CD14-positive monocyte (primary cell): ENCODE data around the gene RELL1. TPM values are rescaled to one million over a fixed set of nuclear protein-coding genes. Genes with fewer than 3 reads are reported as not detected.

Experiments used
- DNase-seq, 3 donors: peaks; one replicate each; pipeline ENCODE4 v3.0.0-alpha.2; 2011 to 2022
- H2AFZ ChIP-seq: 2 replicates; pipeline ENCODE4 v1.6.0; 2012; ENCODE audit warnings: mild to moderate bottlenecking, low read depth, low read length, inconsistent platforms; ENCODE audit not compliant: insufficient read depth, poor library complexity, severe bottlenecking
- H3K27ac ChIP-seq, 2 donors: 1 replicate in 1 of 2; 2 replicates in 1 of 2; pipeline ENCODE4 v1.5.1; 2012 to 2013; ENCODE audit warnings: low read length in 2 of 2, control low read depth in 1 of 2, inconsistent platforms in 1 of 2, low read depth in 1 of 2, mild to moderate bottlenecking in 1 of 2
- H3K27me3 ChIP-seq, 2 donors: one replicate each; pipeline versions ENCODE4 v1.6.0 to v1.6.1; 2011 to 2013; ENCODE audit warnings: low read length in 2 of 2; ENCODE audit not compliant: control insufficient read depth in 2 of 2, insufficient read depth in 2 of 2
- H3K36me3 ChIP-seq, 2 donors: replicated peaks in 1 of 2; 1 replicate in 1 of 2; 2 replicates in 1 of 2; pipeline versions ENCODE4 v1.5.1 to v1.6.1; 2012 to 2013; ENCODE audit warnings: low read length in 2 of 2, control low read depth in 1 of 2, inconsistent platforms in 1 of 2, mild to moderate bottlenecking in 1 of 2; ENCODE audit not compliant: insufficient read depth in 2 of 2, control insufficient read depth in 1 of 2
- H3K4me1 ChIP-seq, 2 donors: 1 replicate in 1 of 2; 2 replicates in 1 of 2; pipeline versions ENCODE4 v1.5.1 to v1.6.1; 2012 to 2013; ENCODE audit warnings: low read length in 2 of 2, control low read depth in 1 of 2, inconsistent platforms in 1 of 2, mild to moderate bottlenecking in 1 of 2, moderate library complexity in 1 of 2; ENCODE audit not compliant: insufficient read depth in 2 of 2, control insufficient read depth in 1 of 2
- H3K4me2 ChIP-seq: replicated peaks from 2 replicates; pipeline ENCODE3; 2012; ENCODE audit warnings: low read length, moderate library complexity, mild to moderate bottlenecking; ENCODE audit not compliant: poor library complexity, severe bottlenecking; ENCODE audit errors: extremely low read depth
- H3K4me3 ChIP-seq, 3 experiments: fragments of 200-600 bp in 1 of 3; sonication (generic) in 1 of 3; replicated peaks in 1 of 3; 1 replicate in 2 of 3; 2 replicates in 1 of 3; pipeline ENCODE4 v1.5.1; 2011 to 2013; ENCODE audit warnings: low read length in 3 of 3, mild to moderate bottlenecking in 3 of 3, control low read depth in 2 of 3, low read depth in 2 of 3, inconsistent platforms in 1 of 3, moderate library complexity in 1 of 3
- H3K79me2 ChIP-seq: 2 replicates; pipeline ENCODE4 v1.6.0; 2012; ENCODE audit warnings: mild to moderate bottlenecking, control low read depth, inconsistent platforms, low read length, moderate library complexity; ENCODE audit not compliant: insufficient read depth
- H3K9ac ChIP-seq: 2 replicates; pipeline ENCODE4 v1.6.0; 2017; ENCODE audit warnings: low read length, mild to moderate bottlenecking; ENCODE audit not compliant: insufficient read depth, poor library complexity, severe bottlenecking
- H3K9me3 ChIP-seq, 2 donors: replicated peaks in 1 of 2; 1 replicate in 1 of 2; 2 replicates in 1 of 2; pipeline versions ENCODE4 v1.5.1 to v1.6.1; 2012 to 2013; ENCODE audit warnings: low read length in 2 of 2, control low read depth in 1 of 2; ENCODE audit not compliant: control insufficient read depth in 1 of 2, insufficient read depth in 1 of 2
- H4K20me1 ChIP-seq: 2 replicates; pipeline ENCODE4 v1.6.0; 2012; ENCODE audit warnings: mild to moderate bottlenecking, low read length, control low read depth, moderate library complexity; ENCODE audit not compliant: insufficient read depth
- H3K27ac Mint-ChIP-seq, 7 donors: one replicate each; pipeline ENCODE4 v1.8.0; 2020; ENCODE audit warnings: mild to moderate bottlenecking in 7 of 7, mixed read lengths in 7 of 7, moderate library complexity in 6 of 7, inconsistent platforms in 2 of 7
- H3K27me3 Mint-ChIP-seq, 3 donors: one replicate each; pipeline ENCODE4 v1.8.0; 2021 to 2022; ENCODE audit warnings: low read depth in 3 of 3, mild to moderate bottlenecking in 3 of 3, mixed read lengths in 3 of 3, moderate library complexity in 3 of 3, inconsistent platforms in 1 of 3
- H3K36me3 Mint-ChIP-seq, 2 donors: one replicate each; pipeline ENCODE4 v1.8.0; 2020; ENCODE audit warnings: mixed read lengths in 2 of 2, inconsistent platforms in 1 of 2, mild to moderate bottlenecking in 1 of 2
- H3K4me1 Mint-ChIP-seq: one replicate; pipeline ENCODE4 v1.8.0; 2020; ENCODE audit warnings: mild to moderate bottlenecking, mixed read lengths
- H3K4me3 Mint-ChIP-seq, 2 donors: one replicate each; pipeline ENCODE4 v1.8.0; 2020; ENCODE audit warnings: mild to moderate bottlenecking in 2 of 2, mixed read lengths in 2 of 2, moderate library complexity in 1 of 2
- H3K9me3 Mint-ChIP-seq, 7 donors: one replicate each; pipeline ENCODE4 v1.8.0; 2020 to 2022; ENCODE audit warnings: mixed read lengths in 7 of 7, mild to moderate bottlenecking in 6 of 7, moderate library complexity in 6 of 7, inconsistent platforms in 2 of 7
- WGBS: methylation state at CpG from one replicate; pipeline ENCODE4 v1.1.5; 2013; ENCODE audit warnings: missing lambda C conversion rate; ENCODE audit not compliant: insufficient coverage; 5-methylcytosine and 5-hydroxymethylcytosine counted together
- intact Hi-C, 2 donors: fragments of 100-400 bp; cut with micrococcal nuclease; formaldehyde crosslinking; loops; one replicate each; pipeline versions ENCODE4 v1.15.0 to v1.15.1; 2023
- polyA plus RNA-seq, 3 donors: library from polyadenylated mRNA; depleted of rRNA in 1 of 3; unstranded in 2 of 3; stranded (reverse) in 1 of 3; fragments of 300-500 nt in 2 of 3; fragments of >200 nt in 1 of 3; fragmentation: Illumina TruSeq in 2 of 3; gene quantifications; 1 replicate in 2 of 3; 2 replicates in 1 of 3; pipeline ENCODE4 v1.2.3, GENCODE V29; 2012 to 2021
- TF ChIP-seq, protein P1 (sequence below): fragments of 200-600 bp; IDR thresholded peaks from one replicate; pipeline ENCODE4 v1.8.0; 2022; ENCODE audit warnings: antibody characterized with exemption, mild to moderate bottlenecking

The RELL1 gene
- polyA plus RNA-seq, 3 donors, result 13.3 to 30.2 (median 16.2) TPM

DNA sequence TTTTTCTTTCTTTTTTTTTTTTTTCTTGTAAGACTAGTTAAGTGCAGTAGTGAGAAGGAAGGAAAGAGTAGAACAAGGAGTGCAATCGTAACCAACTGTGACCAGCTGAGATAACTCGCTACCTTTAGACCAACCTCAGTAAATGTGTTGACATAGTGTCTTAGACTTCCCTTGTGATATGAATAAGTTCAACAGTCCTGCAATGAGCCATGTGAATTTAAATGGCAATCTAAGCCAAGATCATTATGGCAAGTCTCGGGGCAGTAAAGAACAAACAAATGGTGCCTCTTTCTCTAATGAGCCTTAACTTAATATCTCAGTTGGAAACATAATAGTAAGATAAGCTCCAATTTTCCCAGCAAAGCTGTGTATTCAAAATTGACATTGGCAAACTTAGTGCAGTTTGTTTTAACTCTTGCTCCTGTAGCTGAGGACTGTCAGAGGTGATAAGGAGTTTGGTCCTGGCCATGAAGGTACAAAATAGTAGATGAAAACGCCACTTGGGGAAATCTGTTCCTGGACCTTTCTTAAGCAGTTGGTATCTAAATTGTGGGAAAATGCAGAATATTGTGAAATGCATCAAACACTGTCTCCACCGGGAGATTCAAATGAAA is 13.8 kb upstream of the RELL1 start:
- TF ChIP-seq, protein P1, sequence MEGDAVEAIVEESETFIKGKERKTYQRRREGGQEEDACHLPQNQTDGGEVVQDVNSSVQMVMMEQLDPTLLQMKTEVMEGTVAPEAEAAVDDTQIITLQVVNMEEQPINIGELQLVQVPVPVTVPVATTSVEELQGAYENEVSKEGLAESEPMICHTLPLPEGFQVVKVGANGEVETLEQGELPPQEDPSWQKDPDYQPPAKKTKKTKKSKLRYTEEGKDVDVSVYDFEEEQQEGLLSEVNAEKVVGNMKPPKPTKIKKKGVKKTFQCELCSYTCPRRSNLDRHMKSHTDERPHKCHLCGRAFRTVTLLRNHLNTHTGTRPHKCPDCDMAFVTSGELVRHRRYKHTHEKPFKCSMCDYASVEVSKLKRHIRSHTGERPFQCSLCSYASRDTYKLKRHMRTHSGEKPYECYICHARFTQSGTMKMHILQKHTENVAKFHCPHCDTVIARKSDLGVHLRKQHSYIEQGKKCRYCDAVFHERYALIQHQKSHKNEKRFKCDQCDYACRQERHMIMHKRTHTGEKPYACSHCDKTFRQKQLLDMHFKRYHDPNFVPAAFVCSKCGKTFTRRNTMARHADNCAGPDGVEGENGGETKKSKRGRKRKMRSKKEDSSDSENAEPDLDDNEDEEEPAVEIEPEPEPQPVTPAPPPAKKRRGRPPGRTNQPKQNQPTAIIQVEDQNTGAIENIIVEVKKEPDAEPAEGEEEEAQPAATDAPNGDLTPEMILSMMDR, result no peak

DNA sequence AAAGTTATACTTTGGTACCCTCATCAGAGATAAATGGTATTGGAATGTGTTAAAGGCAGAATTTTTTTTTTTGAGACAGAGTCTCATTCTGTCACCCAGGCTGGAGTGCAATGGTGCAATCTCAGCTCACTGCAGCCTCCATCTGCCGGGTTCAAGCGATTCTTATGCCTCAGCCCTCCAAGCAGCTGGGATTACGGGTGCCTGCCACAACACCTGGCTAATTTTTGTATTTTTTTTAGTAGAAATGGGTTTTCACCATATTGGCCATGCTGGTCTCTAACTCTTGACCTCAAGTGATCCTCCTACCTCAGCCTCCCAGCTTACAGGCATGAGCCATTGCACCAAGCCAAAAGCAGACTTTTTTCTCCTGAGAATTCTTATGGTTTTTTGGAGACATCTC is 11.4 kb upstream of the RELL1 start:
- H3K4me3 ChIP-seq, result no peak overlapping the region
- H3K9me3 ChIP-seq, result peaks cover 0 to 4% of the 10 kb centered on the region in 2 donors
- Mint-ChIP-seq H3K27ac (no peak overlapping the region), H3K36me3 (peaks cover 0 to 1% of the 10 kb centered on the region in 2 donors), H3K4me3 (no peak overlapping the region), H3K4me1 (no peaks in the 10 kb centered on the region), H3K27me3 (peaks cover 0 to 1% (median 0%) of the 10 kb centered on the region in 3 donors), H3K9me3 (peaks cover under 1 to 10% (median 4%) of the 10 kb centered on the region in 7 donors)
- H3K4me1 ChIP-seq, result no peaks in the 10 kb centered on the region
- WGBS, result no CpG with 5 or more reads among the region's 3 CpGs
- H3K4me2 ChIP-seq, result no peak overlapping the region
- TF ChIP-seq, protein P1, result no peak
- H2AFZ ChIP-seq, result no peak overlapping the region
- H3K9ac ChIP-seq, result no peak overlapping the region
- H3K27ac ChIP-seq, result no peak overlapping the region
- no peak for DNase-seq
- H3K27me3 ChIP-seq, result no peaks in the 10 kb centered on the region
- intact Hi-C loops, result no loop called here
- no peaks in the 10 kb centered on the region for H3K36me3 ChIP-seq
- no peaks in the 10 kb centered on the region for H4K20me1 ChIP-seq
- no peaks in the 10 kb centered on the region for H3K79me2 ChIP-seq

More for the DNA sequence above, 13.8 kb upstream of the RELL1 start:
- no peak for DNase-seq
- intact Hi-C loops, result no loop called here
- Histone ChIP-seq H3K4me2 (no peak overlapping the region), H3K27ac (no peak overlapping the region), H3K4me1 (no peaks in the 10 kb centered on the region), H3K4me3 (no peak overlapping the region), H2AFZ (peak overlapping the region; percentile 12), H3K27me3 (no peaks in the 10 kb centered on the region), H3K9ac (no peak overlapping the region), H3K9me3 (no peaks in the 10 kb centered on the region), H4K20me1 (no peaks in the 10 kb centered on the region), H3K36me3 (no peaks in the 10 kb centered on the region), H3K79me2 (no peaks in the 10 kb centered on the region)
- Mint-ChIP-seq H3K27me3 (peaks cover 0 to 1% (median 0%) of the 10 kb centered on the region in 3 donors), H3K4me1 (no peaks in the 10 kb centered on the region), H3K27ac (no peak overlapping the region), H3K36me3 (no peaks in the 10 kb centered on the region), H3K4me3 (no peak overlapping the region), H3K9me3 (no peaks in the 10 kb centered on the region)
- 89% methylated on average over 2 of the region's 5 CpGs for WGBS
